Stimulated activated naive CD8-positive, alpha-beta T cell treated with anti-CD3 and anti-CD28 coated beads, Interleukin-15, amount 100 ng/mL, for 72 hours (primary cell): ENCODE measurements around the gene THSD4.
"Not testable (repeated sequence)": the region's sequence is repeated elsewhere in the genome, so short reads cannot be mapped to it uniquely, and the experiment has no call there.

ENCODE experiments used
- ATAC-seq: fragments of 150-1000 bp; cut with Tn5 transposase; 2 replicates; pipeline ENCODE4 v1.10.0; 2021; ENCODE audit warnings: mild to moderate bottlenecking, moderate library complexity
- DNase-seq, 2 donors: peaks; one replicate each; pipeline ENCODE4 v3.0.0; 2021 to 2022
- H3K27ac Mint-ChIP-seq, 2 donors: one replicate each; pipeline ENCODE4 v1.8.0; 2022; ENCODE audit warnings: mild to moderate bottlenecking in 2 of 2, mixed read lengths in 2 of 2, moderate library complexity in 2 of 2
- H3K27me3 Mint-ChIP-seq: one replicate; pipeline ENCODE4 v1.8.0; 2022; ENCODE audit warnings: mixed read lengths
- H3K4me1 Mint-ChIP-seq: one replicate; pipeline ENCODE4 v1.8.0; 2022; ENCODE audit warnings: mild to moderate bottlenecking, mixed read lengths
- H3K4me3 Mint-ChIP-seq, 2 donors: one replicate each; pipeline ENCODE4 v1.8.0; 2022; ENCODE audit warnings: mild to moderate bottlenecking in 2 of 2, mixed read lengths in 2 of 2, moderate library complexity in 1 of 2
- H3K9me3 Mint-ChIP-seq, 2 donors: one replicate each; pipeline ENCODE4 v1.8.0; 2022; ENCODE audit warnings: mixed read lengths in 2 of 2

THSD4 gene

GRCh38 chr15:71422530-71423259, 307.4 kb downstream of the THSD4 start:
- Mint-ChIP-seq H3K4me1 (no peaks in the 10 kb centered on the region), H3K27me3 (no peaks in the 10 kb centered on the region), H3K9me3 (peaks cover 0 to 5% of the 10 kb centered on the region in 2 donors), H3K4me3 (no peak overlapping the region), H3K27ac (no peak overlapping the region)
- ATAC-seq (no peak), DNase-seq (no peak)

GRCh38 chr15:71424765-71425164, 309.5 kb downstream of the THSD4 start:
- DNase-seq (no peak), ATAC-seq (no peak)
- no peak overlapping the region for H3K27ac Mint-ChIP-seq
- no peaks in the 10 kb centered on the region for H3K27me3 Mint-ChIP-seq
- no peak overlapping the region for H3K4me3 Mint-ChIP-seq
- H3K9me3 Mint-ChIP-seq, result peaks cover 0 to 5% of the 10 kb centered on the region in 2 donors
- H3K4me1 Mint-ChIP-seq, result no peaks in the 10 kb centered on the region

GRCh38 chr15:71425388-71425787, 310.1 kb downstream of the THSD4 start:
- no peak overlapping the region for H3K4me3 Mint-ChIP-seq
- no peak overlapping the region for H3K27ac Mint-ChIP-seq
- ATAC-seq, result no peak
- no peak for DNase-seq
- no peaks in the 10 kb centered on the region for H3K4me1 Mint-ChIP-seq
- H3K27me3 Mint-ChIP-seq, result no peaks in the 10 kb centered on the region
- peaks cover 0 to 5% of the 10 kb centered on the region in 2 donors for H3K9me3 Mint-ChIP-seq

GRCh38 chr15:71426792-71427191, 311.5 kb downstream of the THSD4 start:
- no peaks in the 10 kb centered on the region for H3K4me1 Mint-ChIP-seq
- peaks cover 0 to 5% of the 10 kb centered on the region in 2 donors for H3K9me3 Mint-ChIP-seq
- no peak overlapping the region for H3K27ac Mint-ChIP-seq
- DNase-seq (no peak), ATAC-seq (no peak)
- no peaks in the 10 kb centered on the region for H3K27me3 Mint-ChIP-seq
- no peak overlapping the region for H3K4me3 Mint-ChIP-seq

DNA sequence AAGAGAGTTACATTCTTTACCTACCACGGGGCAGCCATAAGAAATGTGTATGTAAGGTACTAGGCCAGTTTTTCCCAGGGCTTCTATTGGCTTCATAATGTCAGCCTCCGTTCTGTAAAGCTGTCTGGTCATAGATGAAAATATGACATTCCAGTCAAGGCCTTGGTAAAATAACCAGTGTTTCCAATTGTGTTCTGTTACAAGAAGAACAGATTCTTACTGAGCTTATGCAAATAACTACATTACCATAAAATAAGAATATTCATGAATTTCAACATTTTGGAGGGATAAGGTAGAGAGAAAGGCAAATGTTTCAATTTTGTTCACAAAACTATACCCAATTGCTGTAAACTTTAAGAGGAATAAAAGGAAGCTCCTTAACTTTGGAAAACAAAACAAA, 315.5 kb downstream of the THSD4 start:
- H3K4me1 Mint-ChIP-seq, result no peaks in the 10 kb centered on the region
- no peak overlapping the region for H3K4me3 Mint-ChIP-seq
- DNase-seq (no peak), ATAC-seq (no peak)
- no peak overlapping the region for H3K27ac Mint-ChIP-seq
- no peaks in the 10 kb centered on the region for H3K27me3 Mint-ChIP-seq
- H3K9me3 Mint-ChIP-seq, result no peaks in the 10 kb centered on the region

DNA sequence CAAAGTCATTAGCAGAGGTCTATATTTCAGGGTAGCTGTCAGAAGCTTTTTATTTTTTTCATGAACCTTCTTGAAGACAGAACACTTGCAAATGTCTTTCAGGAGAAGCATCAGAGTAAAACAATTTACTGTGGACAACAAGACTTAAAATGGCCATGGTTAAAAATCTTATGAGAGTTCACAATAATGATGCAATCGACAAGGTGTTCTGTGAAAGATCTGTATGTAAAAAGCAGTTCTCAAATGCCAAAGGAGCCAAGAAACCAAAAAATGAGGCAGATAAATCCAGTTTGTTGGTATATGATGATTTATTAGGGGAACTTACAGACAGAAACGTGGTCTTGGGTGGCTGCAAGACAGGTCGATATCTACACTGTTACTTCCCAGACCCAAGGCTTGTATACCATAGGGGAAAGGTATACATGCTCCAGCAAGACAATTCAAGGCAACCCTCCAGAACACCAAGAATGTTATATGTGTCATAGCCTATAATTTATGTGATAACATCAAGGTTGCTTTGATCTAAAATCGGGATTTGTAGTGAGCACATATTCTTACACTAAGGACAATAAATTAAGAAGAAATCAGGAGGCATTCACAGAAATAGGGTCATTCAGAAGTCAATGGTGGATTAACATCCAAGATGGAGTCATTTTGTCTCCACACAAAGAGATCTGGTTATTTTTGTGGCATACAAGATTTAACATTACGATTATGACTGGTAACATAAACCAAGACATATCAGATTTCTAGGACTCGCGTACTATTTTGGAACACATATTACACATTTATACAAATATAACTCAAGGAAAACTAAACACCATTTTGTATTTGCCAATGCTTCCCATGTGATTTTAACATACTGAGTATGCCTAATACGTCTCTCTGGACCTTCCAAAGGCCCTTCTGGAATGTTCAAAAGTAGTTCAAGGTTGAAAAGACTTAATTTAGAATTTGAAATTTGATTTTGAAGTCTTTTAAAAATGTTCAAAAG, 316.4 kb downstream of the THSD4 start:
- ATAC-seq (no peak), DNase-seq (no peak)
- Mint-ChIP-seq H3K4me1 (no peaks in the 10 kb centered on the region), H3K4me3 (no peak overlapping the region), H3K27ac (no peak overlapping the region), H3K9me3 (no peaks in the 10 kb centered on the region), H3K27me3 (no peaks in the 10 kb centered on the region)

- Mint-ChIP-seq H3K9me3 (no peaks in the 10 kb centered on the region), H3K27me3 (no peaks in the 10 kb centered on the region), H3K4me1 (no peaks in the 10 kb centered on the region), H3K27ac (no peak overlapping the region), H3K4me3 (no peak overlapping the region)
- ATAC-seq (no peak), DNase-seq (no peak)
Measured at GRCh38 chr15:71433402-71433801, 318.1 kb downstream of the THSD4 start.

DNA sequence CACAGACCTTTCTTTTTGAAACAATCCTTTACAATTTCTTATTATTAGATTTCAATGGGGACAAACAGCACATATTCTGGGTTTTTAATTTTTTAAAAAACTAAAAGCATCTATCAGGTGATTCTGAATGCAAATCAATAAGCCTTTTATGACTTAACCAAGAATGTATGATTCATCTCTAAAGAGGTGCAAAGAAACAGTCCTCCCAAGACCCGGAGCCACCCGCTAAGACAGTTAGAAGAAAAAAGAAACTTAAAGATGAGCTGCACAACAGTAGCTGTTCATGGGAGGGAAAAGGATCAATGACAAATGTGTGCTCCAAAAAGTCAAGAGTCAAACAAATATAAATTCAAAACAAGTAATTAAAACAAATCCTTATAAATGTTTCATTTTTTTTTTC, 319.5 kb downstream of the THSD4 start:
- H3K4me1 Mint-ChIP-seq, result no peaks in the 10 kb centered on the region
- DNase-seq, result no peak
- no peak for ATAC-seq
- no peaks in the 10 kb centered on the region for H3K9me3 Mint-ChIP-seq
- no peak overlapping the region for H3K27ac Mint-ChIP-seq
- no peaks in the 10 kb centered on the region for H3K27me3 Mint-ChIP-seq
- H3K4me3 Mint-ChIP-seq, result no peak overlapping the region

- Mint-ChIP-seq H3K27ac (no peak overlapping the region), H3K4me1 (no peaks in the 10 kb centered on the region), H3K27me3 (peaks cover under 1% of the 10 kb centered on the region), H3K4me3 (no peak overlapping the region), H3K9me3 (no peaks in the 10 kb centered on the region)
- DNase-seq (no peak), ATAC-seq (no peak)
Measured at GRCh38 chr15:71435552-71435951, 320.3 kb downstream of the THSD4 start.

- Mint-ChIP-seq H3K4me1 (no peaks in the 10 kb centered on the region), H3K9me3 (no peaks in the 10 kb centered on the region), H3K27ac (no peak overlapping the region), H3K4me3 (no peak overlapping the region), H3K27me3 (peaks cover 9% of the 10 kb centered on the region)
- DNase-seq (no peak), ATAC-seq (no peak)
Measured at GRCh38 chr15:71436854-71437253, 321.6 kb downstream of the THSD4 start.

- no peaks in the 10 kb centered on the region for H3K9me3 Mint-ChIP-seq
- no peak overlapping the region for H3K27ac Mint-ChIP-seq
- ATAC-seq (no peak), DNase-seq (no peak)
- no peaks in the 10 kb centered on the region for H3K4me1 Mint-ChIP-seq
- H3K27me3 Mint-ChIP-seq, result peaks cover 9% of the 10 kb centered on the region
- no peak overlapping the region for H3K4me3 Mint-ChIP-seq
Measured at GRCh38 chr15:71437404-71437803, 322.1 kb downstream of the THSD4 start.

- ATAC-seq (no peak), DNase-seq (no peak)
- H3K4me3 Mint-ChIP-seq, result no peak overlapping the region
- no peaks in the 10 kb centered on the region for H3K4me1 Mint-ChIP-seq
- H3K9me3 Mint-ChIP-seq, result no peaks in the 10 kb centered on the region
- H3K27me3 Mint-ChIP-seq, result peaks cover 9% of the 10 kb centered on the region
- H3K27ac Mint-ChIP-seq, result no peak overlapping the region
Measured at GRCh38 chr15:71437919-71438318, 322.6 kb downstream of the THSD4 start.

GRCh38 chr15:71439478-71439877, 324.2 kb downstream of the THSD4 start:
- peak overlapping the region in 1 of 2 donors; percentile 27 for H3K27ac Mint-ChIP-seq
- H3K4me3 Mint-ChIP-seq, ATAC-seq, H3K27me3 Mint-ChIP-seq, H3K4me1 Mint-ChIP-seq, DNase-seq, H3K9me3 Mint-ChIP-seq: not testable (repeated sequence)

DNA sequence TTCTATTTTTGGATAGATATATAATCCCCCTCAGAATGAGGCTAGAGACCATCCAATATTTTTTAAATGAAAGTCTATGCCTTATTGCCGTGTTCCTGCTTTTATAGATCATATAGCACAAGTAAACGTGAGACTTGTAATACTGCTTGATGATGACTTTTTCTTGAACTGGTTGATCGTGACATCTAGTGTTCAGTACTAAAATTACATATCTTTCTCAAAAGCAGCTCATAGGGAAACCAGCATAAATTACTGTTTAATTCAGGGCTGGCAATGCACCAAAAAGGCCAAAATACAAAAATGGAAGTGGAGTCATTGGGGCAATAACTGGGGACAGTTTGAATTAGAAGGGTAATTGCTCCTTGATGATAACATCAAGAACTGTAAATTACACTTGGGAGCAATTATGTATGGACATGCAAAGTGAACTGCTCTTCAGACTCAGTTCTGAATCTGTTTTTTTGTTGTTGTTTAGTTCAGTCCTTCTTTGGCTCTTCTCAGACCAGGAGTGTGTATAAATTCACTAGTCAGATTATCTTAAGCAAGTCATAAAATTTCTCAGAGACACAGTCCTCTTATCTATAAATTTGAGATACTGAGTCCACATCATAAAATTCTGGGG, 325.3 kb downstream of the THSD4 start:
- H3K4me1 Mint-ChIP-seq, result no peaks in the 10 kb centered on the region
- DNase-seq (no peak), ATAC-seq (no peak)
- no peak overlapping the region for H3K4me3 Mint-ChIP-seq
- H3K27me3 Mint-ChIP-seq, result peaks cover 9% of the 10 kb centered on the region
- no peak overlapping the region for H3K27ac Mint-ChIP-seq
- H3K9me3 Mint-ChIP-seq, result no peaks in the 10 kb centered on the region

DNA sequence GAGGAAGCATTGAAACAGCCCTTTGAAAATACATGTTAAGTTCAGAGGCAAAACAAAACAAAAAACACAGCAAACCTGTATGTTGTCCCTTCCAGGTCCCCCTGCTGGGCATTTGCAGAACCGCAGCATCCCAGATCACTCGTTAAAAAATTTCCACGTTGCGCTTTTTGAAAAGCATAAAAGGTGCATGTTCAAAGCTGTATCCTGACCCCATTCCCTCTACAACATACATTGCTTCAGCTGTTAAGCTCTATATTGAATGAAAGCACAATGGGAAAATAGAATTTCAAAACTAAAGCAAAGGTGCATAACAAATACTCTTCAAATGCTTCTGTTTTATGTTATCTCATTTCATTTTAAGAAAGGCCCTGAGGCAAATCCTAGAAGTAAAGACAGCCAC, 328.3 kb downstream of the THSD4 start:
- no peaks in the 10 kb centered on the region for H3K9me3 Mint-ChIP-seq
- no peak overlapping the region for H3K4me3 Mint-ChIP-seq
- no peak overlapping the region for H3K27ac Mint-ChIP-seq
- H3K4me1 Mint-ChIP-seq, result no peaks in the 10 kb centered on the region
- DNase-seq (peak; percentile 4 to 23), ATAC-seq (no peak)
- H3K27me3 Mint-ChIP-seq, result peaks cover 9% of the 10 kb centered on the region
